DMS 273 (cell line): ENCODE data around the gene RNLS.
A peak's percentile ranks its signal among the peaks of the same experiment; 100 is the strongest.

Experiments used
- DNase-seq: peaks from one replicate; lab custom pipeline; 2025; ENCODE audit not compliant: unreplicated experiment; lab: John Stamatoyannopoulos, UW

Gene RNLS

GRCh38 chr10:88582806-88583583 lies at the start of gene RNLS:
TSS of gene RNLS (minus strand) at chr10:88583318.
- DNase-seq: peak; percentile 83

GRCh38 chr10:88624840-88625239 lies 41.7 kb upstream of the RNLS start:
- DNase-seq: no peak

- DNase-seq: no peak
Observed at GRCh38 chr10:88623835-88624234, 40.7 kb upstream of the RNLS start.

DNA sequence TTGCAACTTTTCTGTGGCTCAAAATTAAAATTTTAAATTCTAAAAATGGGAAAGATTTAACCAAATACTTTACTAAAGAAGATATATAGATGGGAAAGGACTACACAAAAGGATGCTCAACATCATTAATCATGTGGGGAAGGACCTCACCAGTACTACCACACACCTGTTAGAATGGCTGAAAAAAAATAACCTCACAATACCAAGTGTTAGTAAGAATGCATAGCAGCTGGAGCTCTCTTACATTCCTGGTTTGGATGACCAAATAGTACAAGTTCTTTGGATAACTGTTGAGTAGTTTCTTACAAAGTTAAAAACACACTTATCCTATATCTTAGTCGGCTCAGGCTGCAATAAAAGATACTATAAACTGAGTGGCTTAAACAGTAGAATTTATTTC lies 37.3 kb upstream of the RNLS start:
- DNase-seq: no peak

DNA sequence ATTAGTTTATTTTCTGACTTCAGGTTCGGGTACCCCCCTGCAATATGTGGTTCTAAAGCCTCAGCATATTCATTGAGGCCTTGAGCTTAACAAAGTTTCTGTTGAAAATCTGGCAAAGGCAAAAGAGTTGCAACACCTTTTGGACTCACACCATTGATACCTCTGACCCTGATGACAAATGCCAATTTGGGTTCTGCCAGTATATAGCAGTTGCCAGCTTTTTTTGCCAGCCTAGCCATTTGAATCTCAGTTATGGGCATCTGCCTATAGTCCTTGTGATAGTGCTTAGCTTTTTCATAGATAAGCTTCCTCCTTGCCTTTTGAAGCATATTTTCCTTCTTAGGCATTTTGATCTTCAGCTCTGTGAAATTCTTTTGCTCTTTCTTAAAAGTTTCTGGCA lies 35.4 kb upstream of the RNLS start:
- DNase-seq: no peak

DNA sequence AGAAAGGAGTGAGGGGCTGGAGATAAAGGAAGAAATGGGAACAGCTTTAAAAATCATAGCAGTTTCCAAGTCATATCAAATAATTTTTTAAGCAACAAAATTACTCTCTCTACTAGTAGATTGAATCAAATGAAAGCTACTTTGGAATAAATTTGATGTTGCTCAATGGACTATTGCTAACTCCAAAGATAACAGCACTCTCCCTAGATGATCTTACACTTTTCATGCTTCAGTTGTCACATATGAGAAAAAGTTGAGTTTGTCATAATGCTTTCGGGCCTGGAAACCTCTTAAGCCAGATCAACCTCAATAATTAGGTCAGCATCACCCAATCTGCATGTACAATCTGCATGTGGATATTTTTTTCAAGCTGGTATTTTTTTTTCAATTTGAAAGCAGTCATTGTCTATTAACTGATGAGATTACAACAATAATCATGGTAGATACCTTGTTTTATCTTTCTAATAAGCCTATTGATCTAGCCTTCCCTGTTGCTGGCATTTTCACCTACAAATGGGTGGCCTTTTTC lies 34.7 kb upstream of the RNLS start:
- DNase-seq: no peak

DNA sequence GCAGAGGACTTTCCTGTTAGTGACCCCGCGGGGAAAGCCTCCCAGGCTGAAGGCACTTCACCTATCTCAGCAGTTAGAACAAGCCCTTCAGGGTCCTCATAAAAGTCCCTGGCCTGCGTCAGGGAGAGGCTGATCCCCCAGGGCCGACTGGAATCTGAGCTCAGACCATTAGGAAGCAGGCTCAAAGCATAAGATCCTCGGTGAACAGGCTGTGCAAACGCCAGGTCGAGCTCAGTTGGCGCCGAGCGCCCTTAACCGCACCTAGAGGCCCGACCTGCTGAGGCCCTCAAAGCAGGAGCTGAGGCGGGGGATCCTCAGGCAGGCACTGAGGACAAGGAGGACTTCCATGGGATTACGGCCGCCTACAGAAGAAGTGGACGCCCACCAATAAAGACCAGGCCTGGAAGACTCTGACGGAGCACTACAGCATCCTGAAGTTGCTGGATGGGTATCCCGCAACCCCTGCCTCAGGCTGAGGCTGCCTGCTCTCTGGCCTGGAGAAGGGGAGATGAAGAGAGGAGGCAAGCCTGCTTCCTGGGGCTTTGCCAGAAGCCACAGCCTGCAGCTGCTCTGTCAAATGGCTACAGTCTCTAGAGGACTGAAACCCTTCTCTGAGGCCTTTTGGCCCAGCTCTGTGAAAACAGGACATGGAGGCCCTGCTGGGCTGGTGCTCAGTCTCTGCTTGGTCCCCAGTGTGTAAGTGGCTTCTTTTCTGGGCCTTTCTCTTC lies 33.3 kb upstream of the RNLS start:
- DNase-seq: peak; percentile 36

GRCh38 chr10:88608780-88609179 lies 25.7 kb upstream of the RNLS start:
- DNase-seq: no peak

GRCh38 chr10:88608052-88608732 lies 25.1 kb upstream of the RNLS start:
- DNase-seq: no peak

GRCh38 chr10:88598055-88598454 lies 14.9 kb upstream of the RNLS start:
- no peak for DNase-seq

GRCh38 chr10:88594482-88594881 lies 11.4 kb upstream of the RNLS start:
- DNase-seq: no peak

DNA sequence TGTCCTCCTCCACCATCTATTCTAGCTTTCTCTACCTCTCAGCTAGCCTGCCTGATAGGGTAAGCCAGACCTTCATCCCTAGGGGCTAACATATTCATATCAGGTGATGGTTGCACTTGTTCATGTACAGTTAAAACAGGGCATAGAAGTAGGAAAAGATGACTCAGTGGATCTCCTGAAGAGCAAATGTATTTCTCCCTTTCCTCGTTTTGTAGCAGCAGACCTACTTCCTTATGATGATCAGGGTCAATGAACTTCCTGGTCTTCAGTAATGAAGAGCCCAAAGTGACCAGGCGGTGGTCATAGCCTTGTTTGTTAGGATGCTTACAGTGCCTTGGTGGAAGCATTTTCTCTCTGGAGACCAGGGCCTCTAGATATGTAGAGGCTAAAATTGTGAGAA lies 9.8 kb upstream of the RNLS start:
- no peak for DNase-seq

- DNase-seq: no peak
Observed at GRCh38 chr10:88592381-88592780, 9.3 kb upstream of the RNLS start.

GRCh38 chr10:88586462-88586861 lies 3.3 kb upstream of the RNLS start, which contains the start of gene LIPJ:
TSS of gene LIPJ (plus strand) at chr10:88586762. CDS start at chr10:88590688, 3,926 bp downstream.
- no peak for DNase-seq

DNA sequence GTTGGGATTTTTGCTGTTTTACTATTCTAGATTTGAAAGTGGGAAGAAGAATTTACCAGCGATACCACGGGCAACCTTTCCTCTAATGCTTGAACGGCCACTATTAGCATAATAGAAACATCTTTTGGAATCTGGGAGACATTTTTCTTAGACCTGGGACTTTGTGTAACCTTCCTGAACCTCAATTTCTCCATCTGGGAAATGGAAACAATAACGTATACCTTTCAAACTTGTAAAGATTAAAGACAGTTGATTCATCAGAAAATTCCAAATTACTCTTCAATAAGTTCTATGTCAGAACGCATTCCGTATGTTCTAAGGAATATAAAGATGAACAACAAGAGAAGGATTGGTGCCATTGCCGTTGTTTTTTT lies 453 bp upstream of the RNLS start:
- DNase-seq: no peak

GRCh38 chr10:88582411-88582805 lies 710 bp downstream of the RNLS start:
- DNase-seq: no peak

DNA sequence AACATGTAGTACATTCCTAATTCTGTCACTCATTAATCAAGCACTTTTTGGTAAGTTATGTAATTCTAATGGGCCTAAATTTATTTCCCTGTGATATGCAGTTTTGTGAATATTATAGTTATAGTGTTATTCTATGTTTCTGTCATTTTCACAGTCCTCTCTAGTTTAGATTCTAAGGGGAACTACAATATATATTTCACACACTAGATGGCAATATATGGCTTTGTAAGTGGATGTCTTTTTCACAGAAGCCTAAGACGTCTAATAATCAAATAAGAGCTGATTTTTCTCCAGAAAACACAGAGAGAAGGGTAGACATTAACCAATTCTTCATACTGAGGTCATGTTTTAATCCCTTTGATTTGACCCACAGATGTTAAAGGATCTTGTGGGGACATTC lies 18.0 kb downstream of the RNLS start:
- DNase-seq: peak; percentile 21

DNA sequence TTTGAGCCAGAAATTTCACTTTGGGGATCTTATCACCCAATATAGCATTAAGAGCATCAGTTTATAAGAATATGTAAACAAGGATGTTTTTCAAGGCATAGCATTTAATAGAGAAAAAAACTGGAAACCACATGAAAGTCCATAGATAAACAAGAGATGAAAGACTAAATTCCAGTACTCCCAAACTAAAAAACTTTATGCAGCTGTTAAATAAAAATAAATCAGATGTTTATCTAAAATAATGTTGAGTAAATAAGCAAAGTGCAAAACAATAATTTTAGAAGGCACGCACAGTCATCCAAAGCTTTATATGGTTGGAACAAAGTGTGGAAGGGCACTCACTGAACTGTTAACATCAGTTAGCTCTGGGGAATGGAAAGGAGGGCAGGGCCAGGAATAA lies 21.0 kb downstream of the RNLS start:
- no peak for DNase-seq

DNA sequence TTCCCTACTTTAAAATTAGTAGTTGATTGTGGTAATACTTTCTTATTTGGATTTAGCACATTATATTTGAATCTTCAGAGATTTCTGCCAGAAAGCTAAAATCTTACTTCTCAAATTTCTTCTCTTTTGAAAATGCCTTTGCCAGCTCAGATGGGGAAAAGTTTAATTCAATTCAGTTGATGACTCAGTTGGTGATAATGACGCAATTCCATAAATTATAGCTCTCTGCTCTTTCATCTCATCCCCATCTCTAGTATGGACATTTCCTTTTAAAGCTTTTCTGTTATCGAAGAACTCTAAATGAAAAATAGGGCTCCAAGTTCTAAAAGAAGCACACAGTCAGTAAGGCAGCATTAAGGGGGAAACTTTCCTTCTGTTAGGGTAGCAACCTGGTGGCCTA lies 25.5 kb downstream of the RNLS start:
- no peak for DNase-seq

DNA sequence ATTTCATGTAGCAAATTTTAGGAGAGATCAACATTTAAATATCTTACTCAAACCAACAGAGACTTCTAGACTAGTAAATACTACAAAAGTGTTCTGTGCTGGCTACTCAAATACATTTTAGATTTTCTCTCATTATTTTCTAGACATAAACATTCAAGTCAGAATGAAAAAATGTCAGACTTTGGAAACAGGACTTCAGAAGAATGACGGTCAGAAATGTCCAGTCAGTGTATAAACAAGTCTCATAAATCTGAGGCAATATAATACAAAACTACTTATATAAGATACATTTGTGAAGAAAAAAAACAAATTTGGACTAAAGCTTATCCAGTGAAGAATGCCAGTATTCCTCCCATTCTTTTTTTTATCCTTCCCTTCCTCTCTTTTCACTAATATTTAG lies 25.9 kb downstream of the RNLS start:
- no peak for DNase-seq

DNA sequence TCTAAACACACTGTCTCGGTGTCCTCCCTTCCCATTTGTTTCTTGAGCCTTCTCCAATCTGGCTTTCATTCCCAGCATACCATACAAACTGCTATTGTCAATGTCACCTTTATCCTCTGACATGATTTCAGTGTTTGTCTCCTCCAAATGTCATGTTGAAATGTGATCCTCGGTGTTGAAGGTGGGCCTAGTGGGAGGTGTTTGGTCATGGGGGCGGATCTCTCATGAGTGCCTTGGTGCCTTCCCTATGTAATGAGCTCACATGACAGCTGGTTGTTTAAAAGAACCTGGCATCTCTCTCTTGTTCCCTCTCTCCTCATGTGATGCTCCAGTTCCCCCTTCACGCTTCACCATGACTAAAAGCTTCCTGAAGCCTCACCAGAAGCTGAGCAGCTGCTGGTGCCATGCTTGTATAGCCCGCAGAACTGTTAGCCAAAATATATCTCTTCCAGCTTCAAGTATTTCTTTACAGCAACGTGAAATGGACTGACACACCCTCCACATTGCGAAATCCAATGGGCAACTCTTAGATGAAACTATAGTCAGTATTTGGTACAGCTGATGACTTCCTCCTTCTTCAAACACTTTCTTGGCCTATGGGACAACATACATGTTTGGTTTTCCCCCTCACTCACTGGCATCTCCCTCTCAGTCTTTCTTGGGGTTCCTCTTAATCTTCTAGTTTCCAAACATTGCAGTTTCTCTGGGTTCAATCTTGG lies 27.8 kb downstream of the RNLS start:
- DNase-seq: no peak
